Calu3 (cell line): ENCODE results near the gene TP53TG5. TPM values are rescaled to one million over a fixed set of nuclear protein-coding genes. Genes with fewer than 3 reads are reported as not detected.

Experiments used
- BruUV-seq: library from RNA; stranded (reverse); fragments of 400-500 nt; replicated peaks from 2 replicates; lab custom pipeline; 2021; lab: Mats Ljungman, UMichigan
- CTCF ChIA-PET: fragments of 300-600 bp; sonication (Branson Sonifier 250); formaldehyde crosslinking; loops from one replicate; lab custom pipeline; 2022; ENCODE audit warnings: antibody characterized with exemption; lab: Charles Lee
- DNase-seq: peaks from one replicate; pipeline ENCODE4 v3.0.0; 2022
- H3K27ac Mint-ChIP-seq: one replicate; pipeline ENCODE4 v1.8.0; 2022; ENCODE audit warnings: mixed read lengths; ENCODE audit not compliant: unreplicated experiment
- H3K27me3 Mint-ChIP-seq: one replicate; pipeline ENCODE4 v1.8.0; 2022; ENCODE audit warnings: mixed read lengths; ENCODE audit not compliant: unreplicated experiment
- H3K36me3 Mint-ChIP-seq: one replicate; pipeline ENCODE4 v1.8.0; 2022; ENCODE audit warnings: mild to moderate bottlenecking, moderate library complexity, mixed read lengths; ENCODE audit not compliant: insufficient read depth, unreplicated experiment
- H3K4me1 Mint-ChIP-seq: one replicate; pipeline ENCODE4 v1.8.0; 2022; ENCODE audit warnings: mild to moderate bottlenecking, low read depth, mixed read lengths; ENCODE audit not compliant: unreplicated experiment
- H3K4me3 Mint-ChIP-seq: one replicate; pipeline ENCODE4 v1.8.0; 2022; ENCODE audit warnings: mild to moderate bottlenecking, low read depth, moderate library complexity, mixed read lengths; ENCODE audit not compliant: unreplicated experiment
- H3K9me3 Mint-ChIP-seq: one replicate; pipeline ENCODE4 v1.8.0; 2022; ENCODE audit warnings: low read depth, mixed read lengths; ENCODE audit not compliant: unreplicated experiment
- CTCF ChIP-seq: fragments of 200-600 bp; IDR thresholded peaks from one replicate; pipeline ENCODE4 v1.8.0; 2022; ENCODE audit warnings: antibody characterized with exemption; ENCODE audit not compliant: unreplicated experiment
- intact Hi-C: fragments of 100-400 bp; cut with micrococcal nuclease; formaldehyde crosslinking; loops from one replicate; pipeline ENCODE4 v1.10.0; 2022; ENCODE audit not compliant: unreplicated experiment
- total RNA-seq: library from RNA; stranded (reverse); gene quantifications from 2 replicates; pipeline ENCODE4 v1.2.3, GENCODE V29; 2022

The TP53TG5 gene
- total RNA-seq, 1 experiment from 2014 or later, result 0.52 TPM

- TF ChIP-seq CTCF, result no peak
- Mint-ChIP-seq H3K36me3 (peaks cover 51% of the 10 kb centered on the region), H3K4me1 (peaks cover 74% of the 10 kb centered on the region), H3K9me3 (no peaks in the 10 kb centered on the region), H3K4me3 (peak overlapping the region; percentile 32), H3K27ac (peak overlapping the region; percentile 79), H3K27me3 (no peaks in the 10 kb centered on the region)
- CTCF ChIA-PET, result interaction anchor here (0.7 to 5.1 kb wide), 11 partner anchors 8 to 420 kb away, joined by 3 to 57 read pairs (median 6); partner anchors contain the start of gene SDC4
- intact Hi-C loops, result loop anchor here (2.0 kb wide), 2 partner anchors 15 to 37 kb away; no protein-coding TSS in a partner anchor
- BruUV-seq, result no TSS peak
- peak; percentile 87 for DNase-seq
These were observed 18.5 kb downstream of the TP53TG5 start for GRCh38 chr20:45359406-45360148.

- intact Hi-C loops, result loop anchor here (2.0 kb wide), 2 partner anchors 14 to 36 kb away; no protein-coding TSS in a partner anchor
- TF ChIP-seq CTCF, result no peak
- no peak for DNase-seq
- no peaks in the 10 kb centered on the region for H3K27me3 Mint-ChIP-seq
- H3K36me3 Mint-ChIP-seq, result peaks cover 49% of the 10 kb centered on the region
- CTCF ChIA-PET, result interaction anchor here (1.0 to 5.1 kb wide), 7 partner anchors 11 to 78 kb away, joined by 3 to 57 read pairs (median 13); partner anchors contain the start of gene SDC4
- H3K9me3 Mint-ChIP-seq, result no peaks in the 10 kb centered on the region
- peak overlapping the region; percentile 32 for H3K4me3 Mint-ChIP-seq
- H3K4me1 Mint-ChIP-seq, result peaks cover 70% of the 10 kb centered on the region
- no TSS peak for BruUV-seq
- peak overlapping the region; percentile 79 for H3K27ac Mint-ChIP-seq
These were observed 19.1 kb downstream of the TP53TG5 start for GRCh38 chr20:45359069-45359405.

GRCh38 chr20:45358282-45359068, 19.6 kb downstream of the TP53TG5 start:
- no peak overlapping the region for H3K4me3 Mint-ChIP-seq
- H3K27ac Mint-ChIP-seq, result peak overlapping the region; percentile 79
- DNase-seq, result no peak
- TF ChIP-seq CTCF, result no peak
- no peaks in the 10 kb centered on the region for H3K9me3 Mint-ChIP-seq
- H3K4me1 Mint-ChIP-seq, result peaks cover 64% of the 10 kb centered on the region
- intact Hi-C loops, result loop anchor here (2.0 kb wide), 2 partner anchors 14 to 36 kb away; no protein-coding TSS in a partner anchor
- H3K36me3 Mint-ChIP-seq, result peaks cover 43% of the 10 kb centered on the region
- CTCF ChIA-PET, result interaction anchor here (0.9 to 5.1 kb wide), 9 partner anchors 11 to 79 kb away, joined by 3 to 57 read pairs (median 6); partner anchors contain the start of gene SDC4
- no TSS peak for BruUV-seq
- no peaks in the 10 kb centered on the region for H3K27me3 Mint-ChIP-seq
